Upper lobe of right lung (tissue), 1 donor: ENCODE data around the gene BNIP5. TPM values are rescaled to one million over a fixed set of nuclear protein-coding genes. Genes with fewer than 3 reads are reported as not detected.

ENCODE experiments used
- ATAC-seq: fragments of 200-7000 bp; cut with Tn5 transposase; one replicate; pipeline ENCODE4 v1.9.1; 2020; ENCODE audit warnings: mild to moderate bottlenecking, moderate library complexity
- DNase-seq: peaks from one replicate; pipeline ENCODE4 v3.0.0-alpha.2; 2020
- H3K27ac ChIP-seq: fragments of 200-600 bp; one replicate; pipeline ENCODE4 v1.8.0; 2022
- H3K27me3 ChIP-seq: fragments of 200-600 bp; one replicate; pipeline ENCODE4 v1.8.0; 2022; ENCODE audit warnings: mild to moderate bottlenecking
- H3K36me3 ChIP-seq: fragments of 200-600 bp; one replicate; pipeline ENCODE4 v1.8.0; 2022
- H3K4me1 ChIP-seq: fragments of 200-600 bp; one replicate; pipeline ENCODE4 v1.8.0; 2022
- H3K4me3 ChIP-seq: fragments of 200-600 bp; one replicate; pipeline ENCODE4 v1.8.0; 2022; ENCODE audit warnings: mild to moderate bottlenecking
- H3K9me3 ChIP-seq: fragments of 200-600 bp; one replicate; pipeline ENCODE4 v1.8.0; 2022
- CTCF ChIP-seq: fragments of 200-600 bp; IDR thresholded peaks from one replicate; pipeline ENCODE4 v1.8.0; 2022; ENCODE audit warnings: antibody characterized with exemption
- intact Hi-C: fragments of 100-400 bp; cut with DNase I; formaldehyde crosslinking; loops from one replicate; pipeline ENCODE4 v1.11.0; 2022
- total RNA-seq: library from RNA; stranded (reverse); fragmentation: NEBNext Ultra II Directional; extraction: Animal tissue kit (Norgen Biotek cat#: 25700); gene quantifications from one replicate; pipeline ENCODE4 v1.2.1, GENCODE V29; 2021
- donor health status: DM: no; HTN: yes; CAD: no; lungs with severe emphysema.

Gene BNIP5
- total RNA-seq, 1 donor from 2014 or later: not detected

DNA sequence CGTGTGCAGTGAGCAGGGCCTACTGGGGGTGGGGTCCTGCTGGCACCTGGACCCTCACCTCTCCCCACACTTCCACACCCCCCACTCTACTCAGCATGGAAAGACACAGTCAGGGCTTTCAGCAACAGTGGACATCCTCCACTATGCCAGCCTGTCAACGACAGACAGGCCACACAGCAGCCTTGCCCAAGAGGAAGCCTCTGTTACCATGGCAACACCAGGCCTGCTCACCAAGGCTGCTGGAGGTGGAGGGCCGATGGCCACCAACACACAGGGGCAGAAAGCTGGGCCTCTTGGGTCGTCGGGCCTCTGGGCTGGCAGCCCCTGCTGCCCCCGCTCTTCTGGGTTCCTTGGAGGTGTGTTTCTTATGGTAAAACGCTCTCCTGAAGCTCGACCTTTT is 13.6 kb downstream of the BNIP5 start:
- H3K9me3 ChIP-seq: no peaks in the 10 kb centered on the region
- no peak for TF ChIP-seq CTCF
- DNase-seq (no peak), ATAC-seq (no peak)
- no peak overlapping the region for H3K27ac ChIP-seq
- H3K27me3 ChIP-seq: no peaks in the 10 kb centered on the region
- intact Hi-C loops: no loop called here
- no peak overlapping the region for H3K4me3 ChIP-seq
- H3K36me3 ChIP-seq: no peaks in the 10 kb centered on the region
- H3K4me1 ChIP-seq: no peaks in the 10 kb centered on the region

DNA sequence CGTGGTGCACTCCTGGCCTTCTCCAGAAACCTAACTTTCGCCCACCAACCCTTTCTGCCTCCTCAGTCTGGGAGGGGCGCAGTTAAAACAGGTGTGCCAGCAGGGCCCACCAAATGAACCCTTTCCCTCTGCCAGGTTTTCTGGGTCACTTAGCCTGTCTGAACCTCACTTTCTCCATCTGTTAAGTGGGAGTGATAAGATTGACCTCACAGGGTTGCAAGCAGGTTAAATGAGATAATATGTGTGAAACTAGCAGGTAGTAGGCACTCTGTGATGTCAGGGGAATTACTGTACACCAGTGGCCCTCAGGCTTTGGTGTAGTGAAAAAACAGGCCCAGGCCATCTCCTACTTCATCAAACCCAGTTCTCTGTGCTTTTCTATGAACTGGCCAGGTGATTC is 14.1 kb downstream of the BNIP5 start:
- no peak for TF ChIP-seq CTCF
- no peak overlapping the region for H3K27ac ChIP-seq
- ATAC-seq (no peak), DNase-seq (no peak)
- H3K4me1 ChIP-seq: no peaks in the 10 kb centered on the region
- intact Hi-C loops: no loop called here
- H3K36me3 ChIP-seq: no peaks in the 10 kb centered on the region
- no peak overlapping the region for H3K4me3 ChIP-seq
- H3K9me3 ChIP-seq: no peaks in the 10 kb centered on the region
- H3K27me3 ChIP-seq: no peaks in the 10 kb centered on the region

- H3K27ac ChIP-seq: no peak overlapping the region
- no peak for TF ChIP-seq CTCF
- intact Hi-C loops: no loop called here
- H3K27me3 ChIP-seq: no peaks in the 10 kb centered on the region
- no peaks in the 10 kb centered on the region for H3K4me1 ChIP-seq
- H3K4me3 ChIP-seq: no peak overlapping the region
- no peak for ATAC-seq
- no peaks in the 10 kb centered on the region for H3K36me3 ChIP-seq
- H3K9me3 ChIP-seq: no peaks in the 10 kb centered on the region
- no peak for DNase-seq
Observed at GRCh38 chr6:36320475-36320874, 16.2 kb downstream of the BNIP5 start.

DNA sequence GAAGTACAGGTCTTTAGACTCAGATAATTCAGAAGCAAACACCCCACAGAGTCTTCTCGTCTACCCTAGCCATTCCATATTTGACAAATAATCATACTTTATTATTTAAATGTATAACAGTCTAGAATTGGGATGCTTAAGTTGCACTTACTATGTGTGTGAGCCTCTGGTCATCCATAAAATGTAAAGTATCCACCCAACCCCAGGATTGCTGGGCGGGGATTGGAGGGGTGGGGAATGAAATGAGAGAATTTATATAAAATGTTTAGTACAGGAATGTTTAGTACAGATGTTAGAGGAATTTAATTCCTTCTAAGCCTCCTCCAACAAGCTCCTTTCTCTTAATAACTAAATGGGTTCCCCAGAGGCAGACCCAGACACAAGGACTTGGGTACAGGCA is 16.9 kb downstream of the BNIP5 start:
- intact Hi-C loops: no loop called here
- no peaks in the 10 kb centered on the region for H3K4me1 ChIP-seq
- DNase-seq (no peak), ATAC-seq (no peak)
- H3K9me3 ChIP-seq: no peaks in the 10 kb centered on the region
- no peak overlapping the region for H3K27ac ChIP-seq
- H3K27me3 ChIP-seq: no peaks in the 10 kb centered on the region
- TF ChIP-seq CTCF: no peak
- H3K36me3 ChIP-seq: no peaks in the 10 kb centered on the region
- H3K4me3 ChIP-seq: no peak overlapping the region

DNA sequence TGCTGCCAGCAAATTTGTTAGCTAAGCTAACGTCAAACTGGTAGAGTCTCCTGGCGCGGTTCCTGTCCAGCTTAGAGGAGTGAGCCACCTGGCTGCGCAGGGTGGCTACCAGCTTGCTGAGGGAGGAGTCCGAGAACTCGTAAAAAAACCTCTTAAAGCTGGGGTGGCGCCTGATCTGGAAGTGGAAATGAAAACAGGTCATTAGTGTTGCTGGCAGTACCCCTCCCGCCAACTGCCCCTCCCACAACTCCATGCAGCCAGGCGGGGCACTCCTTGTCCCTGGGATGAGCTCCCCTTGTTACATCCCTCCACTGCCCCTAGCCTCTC is 17.3 kb downstream of the BNIP5 start:
- Histone ChIP-seq H3K36me3 (no peaks in the 10 kb centered on the region), H3K4me1 (no peaks in the 10 kb centered on the region), H3K27me3 (no peaks in the 10 kb centered on the region), H3K9me3 (no peaks in the 10 kb centered on the region), H3K27ac (no peak overlapping the region), H3K4me3 (no peak overlapping the region)
- no peak for DNase-seq
- no peak for ATAC-seq
- intact Hi-C loops: no loop called here
- no peak for TF ChIP-seq CTCF

DNA sequence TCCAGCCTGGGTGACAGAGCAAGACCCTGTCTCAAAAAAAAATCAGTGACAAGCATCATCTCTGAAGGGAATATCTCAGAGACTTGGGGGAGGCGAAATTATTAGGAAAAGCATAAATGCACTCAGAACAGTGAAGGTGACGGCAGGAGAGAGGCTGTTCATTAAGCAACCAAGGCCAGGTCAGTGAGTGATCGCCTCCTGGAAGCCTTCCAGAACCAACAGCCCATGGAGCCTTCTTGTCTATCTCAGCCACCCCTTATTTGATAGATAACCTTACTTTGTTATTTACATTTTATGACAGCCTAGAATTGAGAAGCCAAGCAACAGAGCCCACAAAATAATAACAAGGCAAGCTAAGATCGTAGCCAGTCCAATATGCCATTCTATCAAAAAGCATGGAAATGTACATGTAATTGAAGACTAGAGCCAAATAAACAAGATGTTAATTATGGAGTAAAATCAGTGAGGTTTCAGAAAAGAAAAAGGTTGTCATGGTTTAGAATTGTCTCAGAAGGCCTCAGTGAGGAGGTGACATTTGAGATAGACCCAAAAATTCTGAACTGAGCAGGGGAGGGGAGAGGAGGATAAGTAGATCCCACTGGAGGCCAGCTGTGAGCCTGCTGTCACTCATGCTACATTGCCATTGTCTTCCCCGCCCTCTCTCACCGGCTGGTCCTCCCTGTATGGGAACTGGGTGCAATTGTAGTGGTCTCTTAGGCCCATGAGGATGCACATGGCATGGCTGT is 17.8 kb downstream of the BNIP5 start:
- no peaks in the 10 kb centered on the region for H3K9me3 ChIP-seq
- H3K36me3 ChIP-seq: no peaks in the 10 kb centered on the region
- ATAC-seq (no peak), DNase-seq (no peak)
- H3K4me3 ChIP-seq: no peak overlapping the region
- H3K4me1 ChIP-seq: no peaks in the 10 kb centered on the region
- no peaks in the 10 kb centered on the region for H3K27me3 ChIP-seq
- no peak for TF ChIP-seq CTCF
- H3K27ac ChIP-seq: no peak overlapping the region
- intact Hi-C loops: no loop called here
